A549 treated with dexamethasone at 1 μM for 4 hours (cell line): ENCODE measurements around the gene FGF1. TPM values are rescaled to one million over a fixed set of nuclear protein-coding genes. Genes with fewer than 3 reads are reported as not detected.

ENCODE experiments used
- total RNA-seq: library from RNA; stranded (reverse); fragments of 200-300 nt; extraction: Qiagen RNA extraction; gene quantifications from 5 replicates; pipeline ENCODE4 v1.2.3, GENCODE V29; 2022

Gene FGF1
- total RNA-seq: 0.13 to 0.73 TPM (median 0.42 TPM) in 5 replicates

DNA sequence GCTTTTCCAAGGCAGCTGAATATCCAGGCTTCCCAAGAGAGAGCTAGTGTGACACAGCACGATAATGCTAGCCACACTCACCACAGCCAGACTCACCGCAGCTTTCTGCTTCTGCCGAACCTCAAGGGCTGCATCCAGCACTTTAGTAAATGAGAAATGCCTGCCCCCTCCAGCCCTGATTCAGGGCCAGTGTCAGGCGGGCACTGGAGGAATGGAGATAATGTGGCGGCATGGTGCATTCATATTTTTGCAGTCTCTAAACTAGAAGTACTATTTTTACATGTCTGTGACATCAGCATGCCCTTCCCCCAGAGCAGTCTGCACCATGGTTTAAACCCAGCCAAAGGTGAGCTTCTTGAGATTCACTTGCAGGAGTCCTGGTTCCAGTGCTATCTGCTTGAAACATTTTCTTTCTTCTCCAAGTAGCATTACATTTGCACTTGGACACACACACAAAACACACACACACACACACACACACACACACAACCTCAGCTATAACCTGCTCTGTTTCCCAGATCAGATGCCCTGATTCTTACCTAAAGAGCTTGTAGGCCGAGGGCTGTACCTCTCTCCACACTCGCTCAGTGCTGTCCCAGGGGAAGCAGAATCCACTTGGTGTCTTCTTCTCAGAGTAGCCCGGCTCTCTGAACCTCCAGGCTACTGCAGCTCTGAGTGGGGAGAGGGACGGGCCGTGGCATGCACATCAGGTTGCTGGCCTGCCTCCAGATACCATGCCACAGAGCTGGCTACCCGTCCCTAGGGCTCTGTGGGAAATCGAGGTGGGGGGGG lies at the start of gene FGF1:
Gene FGF1, minus strand, starts transcription at position 673 of the 792 bp plus-strand sequence. CDS start 71,963 bp downstream, outside the sequence.

Other genes with a start within 250 kb of the FGF1 start
- 8.1 to 11.3 TPM (median 9.8 TPM) in 5 replicates for gene ARHGAP26, start 84.3 kb upstream of the FGF1 start, total RNA-seq